GM21381 (cell line): ENCODE results near the gene DOCK6.
"Not testable (repeated sequence)": the region's sequence is repeated elsewhere in the genome, so short reads cannot be mapped to it uniquely, and the experiment has no call there.

Source experiments
- ATAC-seq: cut with Tn5 transposase; IDR thresholded peaks from one replicate; pipeline ENCODE4 v1.9.1; 2021; ENCODE audit warnings: mild to moderate bottlenecking, moderate library complexity; ENCODE audit not compliant: unreplicated experiment

Gene DOCK6

DNA sequence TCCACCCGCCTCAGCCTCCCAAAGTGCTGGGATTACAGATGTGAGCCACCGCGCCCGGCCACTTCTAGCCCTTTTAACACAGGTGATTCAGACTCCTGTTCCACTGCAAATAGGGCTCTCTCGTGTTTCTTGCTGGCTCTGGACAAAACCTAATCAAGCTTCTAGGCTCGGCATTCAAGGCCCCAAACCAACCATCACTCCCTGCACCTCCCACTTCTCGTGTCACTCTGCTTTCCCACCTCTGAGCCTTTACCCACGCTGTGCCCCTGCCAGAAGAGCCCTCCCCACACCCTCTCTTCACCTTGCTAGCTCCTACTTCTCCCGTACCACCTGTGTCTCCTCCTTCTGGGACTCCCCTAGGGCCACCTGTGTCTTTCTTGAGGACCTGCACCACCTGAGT is 84.7 kb downstream of the DOCK6 start:
- ATAC-seq = no peak

DNA sequence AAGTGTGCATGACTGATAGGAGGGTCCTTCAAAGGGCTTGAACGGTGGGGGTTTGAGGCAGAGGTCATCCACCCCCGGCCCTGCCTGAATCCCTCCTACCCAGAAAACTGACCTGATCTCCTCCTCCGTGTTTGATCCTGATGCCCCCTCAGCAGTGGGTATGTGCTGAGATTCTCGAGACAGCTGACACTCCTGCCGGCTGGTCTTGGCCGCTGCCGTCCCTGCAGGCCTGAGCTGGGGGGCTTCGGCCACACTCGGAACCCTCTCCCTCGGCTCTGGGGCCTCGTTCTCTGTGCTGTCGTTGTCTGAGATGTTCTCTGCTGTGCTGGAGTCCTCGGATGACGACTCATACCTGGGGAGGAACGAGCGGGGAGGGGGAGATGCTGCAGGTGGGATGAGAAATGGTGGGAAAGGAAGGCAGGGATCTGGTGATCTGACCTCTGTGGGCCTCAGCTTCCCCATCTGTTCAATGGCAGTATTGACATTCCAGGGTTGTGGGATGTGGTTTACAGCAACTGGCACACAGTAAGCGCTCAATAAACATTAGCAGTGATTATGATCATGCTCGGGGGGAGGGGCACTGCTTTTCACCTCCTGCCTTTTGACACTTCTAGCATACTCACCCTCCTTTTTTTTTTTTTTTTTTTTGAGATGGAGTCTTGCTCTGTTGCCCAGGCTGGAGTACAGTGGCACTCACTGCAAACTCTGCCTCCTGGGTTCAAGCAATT is 85.7 kb downstream of the DOCK6 start:
- no peak for ATAC-seq

DNA sequence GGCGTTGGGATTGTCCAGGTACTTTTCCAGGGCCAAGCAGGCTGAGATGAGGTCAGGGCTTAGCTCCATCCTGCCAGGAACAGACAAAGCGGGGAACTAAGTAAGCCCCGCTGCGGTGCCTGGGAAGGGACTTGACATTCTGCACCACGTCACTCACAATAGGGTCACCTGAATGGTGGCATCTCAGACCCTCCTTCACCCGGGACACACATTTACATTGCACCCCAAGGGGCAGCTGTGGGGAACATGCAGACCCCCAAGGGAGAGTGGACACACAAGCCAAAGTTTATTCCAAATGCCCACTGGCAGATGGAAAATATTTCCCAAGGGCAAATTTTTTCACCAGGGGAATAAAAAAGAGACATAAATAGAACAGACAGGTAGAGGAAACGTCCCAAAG is 86.4 kb downstream of the DOCK6 start:
- ATAC-seq = no peak

DNA sequence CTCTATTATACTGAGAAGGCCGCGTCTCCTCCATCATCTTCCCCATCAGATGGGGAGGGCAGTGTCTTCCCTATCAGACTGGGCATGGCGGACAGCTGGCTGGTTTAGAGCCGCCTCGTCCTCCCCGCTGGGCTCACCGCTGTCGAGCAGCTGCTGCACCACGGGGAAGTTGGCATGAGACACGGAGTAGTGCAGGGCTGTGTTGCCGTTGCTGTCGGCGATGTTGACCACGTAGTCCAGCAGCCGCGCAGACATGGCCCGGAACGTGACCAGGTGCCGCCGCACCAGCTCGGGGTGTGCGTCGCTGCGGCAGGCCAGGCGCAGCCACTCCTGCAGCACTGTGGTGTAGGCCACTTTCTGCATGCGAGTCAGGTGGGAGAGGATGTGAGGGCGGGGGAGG is 88.0 kb downstream of the DOCK6 start:
- no peak for ATAC-seq

DNA sequence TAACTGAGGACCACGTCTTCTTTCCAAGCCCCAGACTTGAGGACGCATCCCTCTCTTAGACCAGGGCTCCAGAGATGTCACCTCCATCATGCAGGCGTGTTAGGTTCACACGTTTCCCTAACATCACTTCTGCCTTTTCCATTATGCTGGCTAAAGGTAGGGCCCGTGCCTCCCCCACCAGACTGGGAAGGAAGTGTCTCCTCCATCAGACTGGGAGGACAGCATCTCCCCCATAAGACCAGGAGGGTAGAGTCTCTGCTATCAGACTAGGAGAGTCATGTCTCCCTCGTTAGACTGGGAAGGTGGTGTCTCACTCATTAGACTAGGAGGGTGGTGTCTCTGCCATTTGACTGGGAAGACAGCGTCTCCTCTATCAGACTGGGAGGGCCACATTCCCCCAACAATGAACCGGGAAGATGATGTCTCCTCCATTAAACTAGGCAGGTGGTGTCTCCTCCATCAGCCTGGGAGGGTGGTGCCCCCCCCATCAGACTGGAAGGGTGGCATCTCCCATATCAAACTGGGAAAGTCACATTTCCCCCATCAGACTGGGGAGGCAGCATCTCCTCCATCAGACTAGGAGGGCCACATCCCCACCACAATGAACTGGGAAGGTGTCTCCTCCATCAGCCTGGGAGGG is 88.7 kb downstream of the DOCK6 start:
- no peak for ATAC-seq

DNA sequence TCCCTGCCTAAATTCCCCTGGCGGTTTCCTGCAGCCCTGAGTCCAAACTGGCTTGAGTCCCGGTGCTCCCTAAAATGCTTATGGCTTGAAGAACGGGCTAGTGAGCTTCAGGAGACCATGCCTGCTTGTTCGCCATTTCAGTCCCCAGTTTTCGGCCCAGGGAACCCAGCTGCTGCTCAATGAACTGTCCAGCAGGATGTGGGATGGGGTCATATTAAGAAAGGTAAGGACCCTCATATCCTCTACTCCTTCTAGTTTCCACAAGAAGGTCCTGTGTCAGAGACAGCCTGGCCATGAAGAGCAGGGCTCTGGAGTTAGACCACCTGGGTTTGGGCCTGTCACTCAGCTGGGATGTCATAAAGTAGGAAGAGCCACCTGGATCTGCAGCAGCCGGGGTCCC is 89.7 kb downstream of the DOCK6 start:
- ATAC-seq = no peak

DNA sequence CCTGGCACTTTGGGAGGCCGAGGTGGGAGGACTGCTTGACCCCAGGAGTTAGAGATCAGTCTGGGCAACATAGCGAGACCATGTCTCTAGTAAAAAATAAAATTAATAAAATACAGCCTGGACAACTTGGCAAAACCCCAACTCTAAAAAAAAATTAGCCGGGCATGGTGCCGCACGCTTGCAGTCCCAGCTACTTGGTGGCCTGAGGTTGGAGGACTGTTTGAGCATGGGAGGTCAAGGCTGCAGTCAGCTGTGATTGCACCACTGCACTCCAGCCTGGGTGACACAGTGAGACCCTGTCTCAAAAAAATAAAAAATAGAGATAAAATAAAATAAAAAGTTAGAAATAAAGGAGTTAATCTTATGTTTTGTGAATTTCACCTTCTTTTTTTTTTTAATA is 91.2 kb downstream of the DOCK6 start:
- ATAC-seq = no peak

DNA sequence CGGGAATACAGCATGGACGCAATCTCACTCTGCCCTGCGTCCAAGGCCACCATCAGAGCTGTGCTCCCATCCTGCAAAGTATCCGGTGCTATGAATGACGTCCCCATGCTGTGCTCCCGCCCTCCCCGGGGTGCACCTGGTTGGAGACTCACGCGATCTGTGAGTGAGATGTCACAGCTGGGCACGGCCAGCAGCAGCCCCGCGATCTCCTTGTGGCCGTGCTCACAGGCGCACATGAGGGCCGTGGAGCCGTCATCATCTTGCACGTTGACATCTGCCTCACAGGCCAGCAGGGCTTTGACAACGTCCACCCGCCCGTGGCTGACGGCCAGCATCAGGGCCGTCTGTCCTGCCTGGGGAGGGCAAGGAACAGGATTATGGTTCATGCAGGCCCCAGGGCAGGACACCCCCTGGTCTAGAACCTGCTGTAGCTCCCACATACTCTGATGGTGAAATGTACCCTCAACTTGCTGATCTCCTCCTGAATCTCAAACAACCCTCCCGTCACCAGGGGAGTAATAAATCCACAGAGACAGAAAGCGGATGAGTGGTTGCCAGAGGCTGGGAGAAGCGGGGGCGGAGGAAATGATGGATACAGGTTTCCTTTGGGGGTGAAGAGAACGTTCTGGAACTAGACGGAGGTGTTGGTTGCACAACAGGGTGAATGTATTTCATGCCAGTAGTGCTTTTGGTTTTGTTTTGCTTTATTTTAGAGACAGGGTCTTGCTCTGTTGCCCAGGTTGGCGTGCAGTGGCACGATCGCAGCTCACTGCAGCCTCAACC is 92.2 kb downstream of the DOCK6 start:
- no peak for ATAC-seq

DNA sequence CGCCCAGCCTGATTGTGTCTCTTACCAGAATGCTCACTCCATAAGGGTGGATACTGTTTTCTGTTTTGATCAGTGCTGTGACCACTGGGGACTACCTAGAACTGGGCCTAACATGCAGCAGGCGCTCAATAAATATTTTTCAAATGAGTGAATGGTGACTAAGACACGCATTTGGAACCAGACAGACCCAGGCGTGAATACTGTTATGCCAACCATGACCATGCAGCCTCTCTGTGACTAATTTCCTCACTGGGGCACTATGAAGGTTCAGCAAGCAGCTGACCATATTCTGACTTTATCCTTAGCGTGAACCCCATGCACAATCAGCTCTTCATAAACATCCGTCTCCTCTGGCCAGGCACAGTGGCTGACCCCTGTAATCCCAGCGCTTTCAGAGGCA is 93.8 kb downstream of the DOCK6 start:
- ATAC-seq = no peak

DNA sequence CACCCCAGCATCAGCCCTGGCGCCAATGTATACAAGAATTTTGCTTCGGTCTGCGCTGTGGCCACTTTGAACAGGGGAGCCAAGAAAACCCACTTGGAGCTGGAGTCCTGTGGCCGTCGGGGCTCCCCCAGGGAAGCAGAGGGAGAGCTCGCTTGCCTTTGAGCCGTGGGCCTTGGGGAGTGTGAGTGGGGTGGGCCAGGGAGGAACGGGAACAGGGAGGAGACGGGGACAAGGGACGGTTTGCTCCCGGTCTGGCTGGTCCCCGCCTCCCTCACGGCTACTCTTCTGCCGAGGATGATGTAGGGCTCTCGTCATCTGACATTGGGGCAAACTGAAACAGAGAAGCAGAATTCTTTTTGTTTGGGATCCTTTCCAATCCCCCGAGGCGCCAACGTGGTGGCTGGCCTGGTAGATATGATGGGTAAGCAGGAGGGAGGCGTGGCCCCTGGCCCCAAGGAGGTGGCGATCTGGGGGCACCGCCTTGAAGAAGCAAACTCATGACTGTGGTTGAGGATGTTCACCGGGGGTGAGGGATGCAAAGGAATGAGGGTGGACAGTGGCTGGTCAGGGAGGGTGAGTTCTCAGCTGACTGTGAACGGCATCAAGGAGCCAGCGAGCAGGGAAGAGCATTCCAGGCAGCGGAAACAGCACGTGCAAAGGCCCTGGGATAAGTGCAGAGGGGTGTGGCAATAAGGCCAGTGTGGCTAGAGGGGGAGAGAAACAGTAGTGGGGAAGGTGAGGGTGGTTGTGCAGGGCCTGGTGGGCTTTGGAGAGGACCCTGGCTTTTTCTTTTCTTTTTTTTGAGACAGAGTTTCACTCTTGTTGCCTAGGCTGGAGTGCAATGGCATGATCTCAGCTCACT is 95.8 kb downstream of the DOCK6 start:
- no peak for ATAC-seq

DNA sequence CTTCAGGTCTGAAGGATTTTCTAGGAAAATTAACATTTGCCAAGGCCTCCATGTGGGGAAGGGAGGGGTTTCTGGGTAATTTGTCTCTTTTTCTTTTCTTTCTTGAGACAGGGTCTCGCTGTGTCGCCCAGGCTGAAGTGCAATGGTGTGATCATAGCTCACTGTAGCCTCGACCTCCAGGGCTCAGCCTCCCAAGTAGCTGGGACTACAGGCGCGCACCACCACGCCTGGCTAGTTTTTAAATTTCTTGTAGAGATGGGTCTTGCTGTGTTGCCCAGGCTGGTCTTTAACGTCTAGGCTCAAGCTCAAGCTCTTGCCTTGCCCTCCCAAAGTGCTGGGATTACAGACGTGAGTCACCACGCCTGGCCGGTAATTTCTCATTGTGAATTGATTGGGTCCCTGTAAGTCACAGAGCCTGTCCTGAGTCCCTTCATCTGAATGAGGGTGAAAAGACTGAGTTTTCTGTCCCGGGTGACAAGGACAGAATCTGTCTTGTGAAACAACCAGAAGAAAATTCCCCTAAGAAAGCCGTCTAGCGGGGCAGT is 96.8 kb downstream of the DOCK6 start:
- no peak for ATAC-seq

DNA sequence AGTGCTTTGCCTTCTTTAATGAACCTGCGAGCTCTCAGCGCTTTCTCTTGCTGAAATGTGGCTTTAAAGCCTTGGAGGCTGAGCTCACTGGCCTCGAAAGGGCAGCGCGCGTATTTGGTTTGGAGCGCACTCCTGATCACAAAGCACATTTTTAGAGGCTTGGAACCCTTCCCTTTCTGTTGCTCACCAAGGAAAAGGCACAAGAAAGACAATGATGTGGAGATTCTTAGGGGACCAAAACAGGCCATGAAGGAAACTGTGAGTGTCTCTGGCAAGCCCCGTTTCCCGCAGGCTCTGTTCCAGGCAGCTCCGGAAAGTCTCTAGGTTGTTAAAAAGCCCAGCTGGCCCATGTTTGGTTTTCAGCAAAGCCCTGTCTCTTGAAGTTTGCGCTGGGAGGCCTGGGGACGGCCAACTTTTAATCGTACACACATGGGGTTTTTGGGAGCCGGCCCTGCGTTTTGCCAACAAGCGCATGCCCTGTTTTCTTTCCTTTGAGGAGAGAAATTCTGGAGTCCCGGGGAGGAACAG is 97.4 kb downstream of the DOCK6 start:
- ATAC-seq = no peak

DNA sequence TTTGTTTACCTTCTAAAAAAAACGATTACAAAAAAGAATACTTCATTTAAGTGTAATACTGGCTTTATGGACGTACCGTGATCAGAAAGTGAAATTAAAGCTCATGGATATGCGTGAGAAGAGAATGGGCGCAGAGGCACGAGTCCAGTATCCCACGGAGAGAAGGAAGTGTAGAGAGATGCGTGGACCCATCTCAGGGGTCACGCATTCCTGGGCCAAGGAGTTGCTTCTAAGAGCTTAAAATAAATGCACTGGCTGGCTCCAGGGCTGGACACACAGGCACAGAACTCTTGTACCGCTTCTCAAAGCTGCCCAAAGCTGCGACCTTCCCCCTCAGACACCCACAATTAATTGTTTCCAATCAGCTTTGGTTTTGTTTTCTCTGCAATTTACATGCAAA is 98.0 kb downstream of the DOCK6 start:
- no peak for ATAC-seq

DNA sequence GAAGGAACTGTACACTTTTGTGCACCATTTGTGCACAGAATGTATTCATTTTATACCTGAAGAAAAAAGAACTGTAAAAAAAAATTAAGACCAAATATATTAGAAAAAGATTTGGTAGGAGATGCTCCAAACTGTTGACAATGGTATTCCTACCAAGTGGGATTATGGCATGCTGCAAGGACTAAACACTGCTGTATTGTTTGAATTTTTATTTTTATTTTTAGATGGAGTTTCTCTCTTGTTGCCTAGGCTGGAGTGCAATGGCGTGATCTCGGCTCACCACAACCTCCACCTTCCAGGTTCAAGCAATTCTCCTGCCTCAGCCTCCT is 101.9 kb downstream of the DOCK6 start:
- ATAC-seq = not testable (repeated sequence)

DNA sequence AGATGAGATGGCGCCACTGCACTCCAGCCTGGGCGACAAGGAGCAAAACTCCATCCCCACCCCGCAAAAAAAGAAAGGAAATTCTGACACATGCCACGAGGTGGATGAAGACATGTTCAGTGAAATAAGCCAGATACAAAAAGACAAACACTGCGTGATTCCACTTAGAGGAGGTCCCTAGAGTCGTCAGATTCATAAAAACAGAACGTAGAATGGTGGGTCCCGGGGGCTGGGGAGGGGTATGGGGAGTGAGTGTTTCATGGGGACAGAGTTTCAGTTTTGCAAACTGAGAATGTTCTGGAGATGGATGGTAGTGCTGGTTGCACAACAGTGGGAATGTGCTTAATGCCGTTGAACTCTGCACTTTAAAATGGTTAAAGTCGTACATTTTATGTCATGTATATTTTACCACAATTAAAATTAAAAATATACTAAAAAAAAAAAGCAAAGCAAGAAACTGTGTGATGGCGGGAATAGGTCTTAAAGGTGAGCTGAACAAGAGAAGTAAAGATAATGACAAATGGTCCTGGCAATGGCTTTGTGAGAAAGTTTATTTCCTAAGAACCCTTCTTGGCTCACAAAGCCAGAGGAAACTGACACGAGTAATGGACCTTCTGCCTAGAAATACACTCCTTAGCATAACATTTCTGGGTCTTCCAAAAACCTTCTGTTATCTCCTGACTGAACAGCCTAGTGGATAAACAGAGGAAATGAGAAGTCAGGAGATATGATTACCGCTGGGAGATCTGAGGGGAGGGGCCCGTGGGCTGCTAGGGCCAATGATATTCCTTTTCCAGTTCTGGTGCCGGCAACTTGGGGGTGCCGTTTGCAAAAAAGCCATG is 102.5 kb downstream of the DOCK6 start:
- ATAC-seq = no peak

DNA sequence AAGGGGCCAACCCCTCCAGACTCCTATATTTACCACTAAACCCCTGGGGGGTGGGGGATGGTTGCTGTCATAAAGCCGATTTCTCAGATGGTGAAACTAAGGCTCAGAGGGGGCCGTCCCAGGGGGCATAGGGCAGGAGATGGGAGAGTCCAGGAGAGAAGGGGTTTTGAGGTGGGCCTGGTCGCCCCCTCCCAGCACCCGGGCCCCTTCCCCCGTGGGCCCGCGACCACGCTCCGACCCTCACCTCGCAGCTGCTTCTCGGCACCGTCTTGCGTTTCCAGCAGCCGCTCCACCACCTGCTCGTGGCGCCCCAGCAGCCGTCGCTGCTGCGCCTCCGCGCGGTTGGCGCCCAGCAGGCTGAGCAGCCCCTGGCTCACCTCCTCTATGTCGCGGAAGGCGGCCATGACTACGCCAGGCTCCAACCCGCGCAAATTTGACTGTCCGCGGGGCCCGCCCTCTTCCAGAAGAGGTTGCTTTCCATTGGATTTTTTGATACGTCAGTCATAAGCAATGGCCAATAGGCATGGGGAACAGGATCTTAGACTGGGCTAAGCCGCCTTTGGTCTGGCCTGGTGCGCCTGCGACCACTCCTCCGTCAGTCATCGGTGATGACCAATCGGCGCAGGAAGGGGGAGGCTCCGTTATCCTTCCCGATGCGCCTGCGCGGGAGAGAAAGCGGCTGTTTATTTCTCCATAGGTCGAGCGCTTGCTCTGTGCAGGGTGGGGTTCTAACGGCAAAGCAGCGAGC is 106.8 kb downstream of the DOCK6 start, which contains the start of gene SPC24:
Gene SPC24, minus strand, starts transcription at position 410 of the 748 bp plus-strand sequence. Its CDS starts 6 bp downstream, at position 404.
- ATAC-seq = peak; percentile 96

DNA sequence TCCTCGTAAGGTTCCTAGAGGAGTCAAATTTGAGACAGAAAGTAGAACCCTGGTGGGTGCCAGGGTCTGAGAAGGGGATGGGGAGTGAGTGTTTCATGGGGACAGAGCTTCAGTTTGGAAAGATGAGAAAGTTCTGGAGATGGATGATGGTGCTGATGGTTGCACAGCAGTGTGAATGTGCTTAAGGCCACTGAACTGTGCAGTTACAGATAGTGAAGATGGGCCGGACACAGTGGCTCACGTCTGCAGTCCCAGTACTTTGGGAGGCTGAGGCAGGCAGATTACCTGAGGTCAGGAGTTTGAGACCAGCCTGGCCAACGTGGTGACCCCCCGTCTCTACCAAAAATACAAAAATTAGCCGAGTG is 107.7 kb downstream of the DOCK6 start:
- ATAC-seq = no peak

DNA sequence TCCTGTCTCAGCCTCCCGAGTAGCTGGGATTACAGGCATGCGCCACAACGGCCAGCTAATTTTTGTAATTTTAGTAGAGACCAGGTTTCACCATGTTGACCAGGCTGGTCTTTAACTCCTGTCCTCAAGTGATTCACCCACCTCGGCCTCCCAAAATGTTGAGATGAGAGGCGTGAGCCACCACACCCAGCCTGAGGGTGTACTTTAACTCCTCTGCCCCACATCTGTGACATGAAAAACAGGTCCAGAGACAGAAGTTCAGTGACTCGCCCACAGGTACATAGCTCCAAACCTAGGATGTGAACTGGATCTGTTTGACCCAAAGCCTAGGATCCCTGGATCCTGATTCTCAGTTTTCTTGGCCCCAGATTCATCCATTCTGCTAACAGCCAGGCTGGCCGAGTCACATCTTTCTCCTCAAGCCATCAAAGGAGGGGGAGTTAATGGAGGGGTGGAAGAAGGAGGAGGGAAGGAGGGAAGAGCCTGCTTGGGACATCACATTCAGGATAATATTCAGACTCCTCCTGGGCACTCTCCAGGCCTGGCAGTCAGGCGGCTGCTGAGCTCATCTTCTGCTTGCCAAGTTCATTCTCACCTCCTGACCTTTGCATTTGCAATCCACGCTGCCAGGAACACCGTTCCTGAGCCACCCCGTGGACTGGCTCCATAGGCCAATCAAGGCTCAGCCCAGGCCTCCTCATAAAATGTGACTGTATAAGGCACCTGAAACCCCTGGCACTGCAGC is 109.8 kb downstream of the DOCK6 start:
- no peak for ATAC-seq
